HFF-Myc (cell line): ENCODE measurements around the gene TMSB4X.
A peak's percentile ranks its signal among the peaks of the same experiment; 100 is the strongest.
"Not testable (repeated sequence)": the region's sequence is repeated elsewhere in the genome, so short reads cannot be mapped to it uniquely, and the experiment has no call there.

ENCODE experiments used
- DNase-seq: peaks from one replicate; pipeline ENCODE4 v3.0.0-alpha.2; 2011; ENCODE audit warnings: low read depth; ENCODE audit errors: extremely low read depth
- H3K4me3 ChIP-seq: replicated peaks from 2 replicates; pipeline ENCODE4 v1.5.1; 2011; ENCODE audit warnings: low read depth, mild to moderate bottlenecking, control low read depth, low read length
- CTCF ChIP-seq: IDR thresholded peaks from 2 replicates; pipeline ENCODE4 v1.5.1; 2012; ENCODE audit warnings: mild to moderate bottlenecking, low read depth, low read length, control low read depth; ENCODE audit errors: missing control alignments

Gene TMSB4X

DNA sequence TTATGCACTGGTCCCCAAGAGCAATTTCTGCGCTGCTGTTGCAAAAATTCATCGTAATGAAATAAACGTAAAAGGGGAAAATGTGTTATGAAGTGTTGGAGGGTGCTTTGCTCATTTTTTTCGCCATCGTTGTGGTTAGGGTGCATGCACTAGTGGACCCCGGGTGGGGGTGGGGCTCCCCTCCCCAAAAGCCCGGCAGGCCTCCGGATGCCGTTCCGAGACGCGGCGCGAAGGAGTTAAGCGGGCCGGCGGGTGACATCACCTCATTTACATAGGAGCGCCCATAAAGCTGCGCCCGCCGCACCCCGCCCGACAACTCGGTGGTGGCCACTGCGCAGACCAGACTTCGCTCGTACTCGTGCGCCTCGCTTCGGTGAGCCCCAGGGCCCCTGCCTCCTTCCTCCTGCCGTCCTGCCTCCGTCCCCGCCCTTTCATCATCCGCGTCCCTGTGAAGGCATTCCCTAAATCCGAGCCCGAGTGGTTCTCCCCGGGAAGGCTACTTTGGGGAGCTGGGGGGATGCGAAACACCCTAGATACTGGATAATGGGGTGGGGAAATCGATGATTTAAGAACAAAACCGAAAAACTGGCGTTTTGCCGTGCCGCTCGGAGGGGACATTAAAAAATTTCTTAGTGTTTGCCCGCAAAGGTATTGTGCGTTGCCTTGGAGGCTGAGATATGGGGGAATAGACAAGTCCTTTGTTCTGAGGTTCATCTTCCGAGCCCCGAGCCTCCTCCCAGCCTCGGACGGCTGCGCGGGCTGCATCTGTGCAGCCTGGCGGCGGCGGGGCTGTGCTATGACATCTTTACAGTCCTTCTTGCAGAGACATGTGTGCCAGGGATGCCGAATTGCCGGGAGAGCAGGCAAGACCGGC is at the start of gene TMSB4X:
Gene TMSB4X (plus strand): TSS at position 315 of the 874 bp plus-strand sequence.
- DNase-seq: no peak
- peak within 1 kb of the TSS; percentile 85 for H3K4me3 ChIP-seq
- no peak for TF ChIP-seq CTCF

DNA sequence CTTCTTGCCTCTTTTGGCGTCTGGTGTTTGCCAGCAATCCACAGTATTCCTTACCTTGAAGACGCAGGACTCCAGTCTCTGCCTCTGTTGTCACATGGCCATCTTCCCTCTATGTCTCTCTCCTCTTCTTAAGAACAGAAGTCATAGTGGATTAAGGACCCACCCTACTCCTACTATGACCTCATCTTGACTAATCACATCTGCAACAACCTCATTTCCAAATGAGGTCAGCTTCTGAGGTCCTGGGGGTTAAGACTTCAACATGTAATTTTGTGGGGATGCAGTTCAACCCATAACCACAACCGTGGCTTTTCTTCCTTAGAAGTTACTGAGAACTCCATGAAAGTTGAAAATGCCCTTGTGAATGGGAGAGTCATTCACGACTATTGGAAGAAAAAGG is 45.2 kb upstream of the TMSB4X start:
- no peak for DNase-seq
- no peak overlapping the region for H3K4me3 ChIP-seq
- no peak for TF ChIP-seq CTCF

DNA sequence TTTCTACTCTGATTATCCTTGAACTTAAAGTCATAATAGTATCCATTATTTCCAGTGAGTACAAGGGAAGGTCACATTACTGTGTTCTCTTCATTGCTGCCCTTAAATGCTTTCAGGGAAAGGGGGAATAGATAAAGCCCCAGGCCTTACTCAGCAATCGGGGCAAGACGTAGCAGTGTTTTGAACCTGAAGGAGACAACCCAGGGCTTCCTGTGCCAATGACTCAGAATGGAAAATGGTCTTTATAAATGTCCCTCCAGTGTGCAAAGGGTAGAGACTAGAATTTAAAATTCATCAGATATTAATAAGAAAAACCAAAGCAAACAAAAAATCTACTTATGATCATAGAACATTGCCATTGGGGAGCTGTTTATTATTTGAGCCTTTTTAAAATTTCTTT is 44.8 kb upstream of the TMSB4X start:
- no peak for DNase-seq
- TF ChIP-seq CTCF: no peak

GRCh38 chrX:12932244-12932643 is 42.7 kb upstream of the TMSB4X start:
- TF ChIP-seq CTCF: no peak
- no peak overlapping the region for H3K4me3 ChIP-seq
- no peak for DNase-seq

More for the DNA sequence above, 44.8 kb upstream of the TMSB4X start:
- H3K4me3 ChIP-seq: no peak overlapping the region

- no peak for DNase-seq
- no peak overlapping the region for H3K4me3 ChIP-seq
- TF ChIP-seq CTCF: no peak
Measured at GRCh38 chrX:12934850-12935249, 40.1 kb upstream of the TMSB4X start.

GRCh38 chrX:12936947-12937346 is 38.0 kb upstream of the TMSB4X start:
- no peak for TF ChIP-seq CTCF
- no peak overlapping the region for H3K4me3 ChIP-seq
- DNase-seq: no peak

GRCh38 chrX:12940471-12940870 is 34.4 kb upstream of the TMSB4X start:
- not testable (repeated sequence) for H3K4me3 ChIP-seq, DNase-seq

DNA sequence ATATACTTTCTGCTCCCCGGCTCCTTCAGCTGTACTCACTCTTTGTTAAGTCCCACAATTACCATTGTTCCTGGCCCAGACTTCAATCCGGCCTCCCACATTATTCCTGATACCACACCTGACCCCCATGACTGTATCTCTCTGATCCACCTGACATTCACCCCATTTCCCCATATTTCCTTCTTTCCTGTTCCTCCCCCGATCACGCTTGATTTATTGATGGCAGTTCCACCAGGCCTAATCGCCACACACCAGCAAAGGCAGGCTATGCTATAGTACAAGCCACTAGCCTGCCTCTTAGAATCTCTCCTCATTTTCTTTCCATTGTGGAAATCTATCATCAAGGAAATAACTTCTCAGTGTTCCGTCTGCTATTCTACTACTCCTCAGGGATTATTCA is 31.3 kb upstream of the TMSB4X start:
- H3K4me3 ChIP-seq, DNase-seq: not testable (repeated sequence)

DNA sequence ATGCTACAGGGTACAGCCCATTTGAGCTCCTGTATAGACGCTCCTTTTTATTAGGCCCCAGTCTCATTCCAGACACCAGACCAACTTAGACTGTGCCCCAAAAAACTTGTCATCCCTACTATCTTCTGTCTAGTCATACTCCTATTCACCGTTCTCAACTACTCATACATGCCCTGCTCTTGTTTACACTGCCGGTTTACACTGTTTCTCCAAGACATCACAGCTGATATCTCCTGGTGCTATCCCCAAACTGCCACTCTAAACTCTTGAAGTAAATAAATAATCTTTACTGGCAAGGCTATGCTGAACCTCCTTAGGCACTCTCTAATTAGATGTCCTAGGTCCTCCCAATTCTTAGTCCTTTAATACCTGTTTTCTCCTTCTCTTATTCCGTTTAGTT is 30.5 kb upstream of the TMSB4X start:
- H3K4me3 ChIP-seq, DNase-seq: not testable (repeated sequence)
